GM19463 (cell line): ENCODE results near the gene BNC2.

Source experiments
- ATAC-seq: cut with Tn5 transposase; IDR thresholded peaks from one replicate; pipeline ENCODE4 v1.9.1; 2021; ENCODE audit warnings: mild to moderate bottlenecking, moderate library complexity; ENCODE audit not compliant: unreplicated experiment

BNC2 gene

DNA sequence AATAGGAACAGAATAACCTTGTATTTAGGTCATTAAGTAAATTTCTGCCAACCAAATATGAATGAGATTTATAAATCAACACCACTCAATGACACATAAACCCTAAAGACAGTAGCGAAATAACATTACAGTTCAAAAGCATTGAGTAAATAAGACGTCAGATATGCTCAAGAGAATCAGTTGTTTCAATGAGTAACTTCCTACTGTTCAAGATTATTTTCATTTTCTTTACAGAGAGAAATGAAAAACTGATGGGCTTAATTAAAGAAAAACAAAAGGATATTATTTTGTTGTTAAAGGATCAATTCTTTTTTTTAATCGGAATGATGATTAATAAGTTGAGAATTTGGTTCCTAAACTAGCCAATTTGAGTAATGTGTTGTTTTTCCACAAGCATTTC lies 150.1 kb downstream of the BNC2 start:
- ATAC-seq, result no peak

- no peak for ATAC-seq
These were observed 150.5 kb downstream of the BNC2 start for GRCh38 chr9:16719921-16720320.

DNA sequence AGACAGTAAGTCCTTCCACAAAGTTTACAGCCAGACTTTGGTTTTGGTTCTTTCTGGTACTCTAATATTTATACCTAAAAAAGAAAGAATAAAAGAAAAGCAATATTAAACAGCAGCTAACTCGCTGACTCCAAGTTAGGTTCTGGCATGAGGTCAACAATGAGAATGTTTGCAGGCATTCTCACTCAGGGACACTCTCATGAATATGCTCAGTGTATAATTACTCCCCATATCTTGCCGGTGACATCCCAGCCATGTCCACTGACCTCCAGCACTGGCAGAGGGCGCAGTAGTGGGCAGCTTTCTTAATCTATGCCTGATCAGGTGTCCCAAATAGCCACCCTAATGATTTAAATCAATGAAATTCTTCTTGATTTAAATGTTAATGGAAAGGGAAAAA lies 151.5 kb downstream of the BNC2 start:
- ATAC-seq, result no peak

- ATAC-seq, result no peak
These were observed 152.2 kb downstream of the BNC2 start for GRCh38 chr9:16718296-16718695.

DNA sequence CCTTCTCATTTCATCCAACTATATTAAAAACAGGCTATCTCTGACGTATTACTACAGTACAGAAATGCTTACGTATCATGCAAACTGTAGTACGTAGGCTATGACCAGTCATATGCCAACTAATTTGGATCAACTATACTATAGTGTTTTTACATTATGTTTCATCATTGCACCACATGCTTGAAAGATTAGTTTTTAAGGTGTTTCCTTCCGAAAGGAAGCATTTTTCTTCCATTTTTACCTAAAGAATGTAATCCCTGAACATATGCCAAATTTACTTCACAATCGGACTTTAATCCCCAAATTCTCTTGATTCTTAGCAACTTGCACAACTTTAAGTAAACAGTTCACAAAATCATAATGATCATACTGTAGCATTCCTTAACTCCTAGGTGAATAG lies 153.9 kb downstream of the BNC2 start:
- no peak for ATAC-seq

- ATAC-seq, result no peak
These were observed 155.1 kb downstream of the BNC2 start for GRCh38 chr9:16715404-16715803.

GRCh38 chr9:16712787-16713186 lies 157.7 kb downstream of the BNC2 start:
- ATAC-seq, result no peak

DNA sequence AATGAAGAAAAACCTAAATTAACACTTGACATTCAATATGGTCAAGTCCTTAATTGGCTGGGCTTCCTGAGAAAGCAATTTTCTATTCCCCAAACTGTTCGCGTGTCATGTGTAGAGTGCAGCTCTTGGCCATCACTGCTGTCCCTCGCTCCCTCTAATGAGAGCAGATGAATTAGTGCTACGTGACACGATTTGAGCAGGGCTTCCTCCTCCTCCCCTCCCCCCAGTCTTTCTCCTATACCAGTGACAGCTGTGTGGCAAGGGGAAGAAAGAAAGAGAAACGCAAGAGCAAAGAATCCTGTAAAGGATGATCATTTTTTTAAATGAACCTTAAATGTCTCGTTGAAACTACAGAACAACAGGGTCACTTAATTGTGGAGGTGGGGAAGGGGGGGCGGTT lies 159.6 kb downstream of the BNC2 start:
- no peak for ATAC-seq

DNA sequence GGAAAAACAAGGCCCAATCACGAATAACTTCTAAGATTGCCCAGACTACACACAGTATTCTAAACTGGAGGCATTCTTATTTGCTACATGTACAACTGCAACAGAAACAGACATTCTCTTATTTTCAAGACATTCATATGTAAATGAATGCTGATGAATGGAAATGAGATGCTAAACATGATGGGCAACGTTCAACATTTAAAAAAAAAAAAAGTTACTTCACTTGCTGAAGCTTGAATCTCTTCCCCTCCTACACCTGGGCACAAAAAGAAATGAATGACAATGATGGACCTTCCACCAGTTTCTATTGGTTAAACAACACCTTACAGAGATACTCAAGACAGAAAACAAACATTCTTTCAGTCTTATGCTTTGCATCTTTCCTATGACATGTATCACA lies 160.5 kb downstream of the BNC2 start:
- no peak for ATAC-seq

GRCh38 chr9:16708656-16709435 lies 161.6 kb downstream of the BNC2 start:
- ATAC-seq, result no peak

GRCh38 chr9:16705111-16705604 lies 165.3 kb downstream of the BNC2 start:
- ATAC-seq, result no peak

GRCh38 chr9:16704116-16705110 lies 166.1 kb downstream of the BNC2 start:
- no peak for ATAC-seq

- ATAC-seq, result no peak
These were observed 169.1 kb downstream of the BNC2 start for GRCh38 chr9:16701347-16701746.

GRCh38 chr9:16693616-16694015 lies 176.9 kb downstream of the BNC2 start:
- ATAC-seq, result no peak

DNA sequence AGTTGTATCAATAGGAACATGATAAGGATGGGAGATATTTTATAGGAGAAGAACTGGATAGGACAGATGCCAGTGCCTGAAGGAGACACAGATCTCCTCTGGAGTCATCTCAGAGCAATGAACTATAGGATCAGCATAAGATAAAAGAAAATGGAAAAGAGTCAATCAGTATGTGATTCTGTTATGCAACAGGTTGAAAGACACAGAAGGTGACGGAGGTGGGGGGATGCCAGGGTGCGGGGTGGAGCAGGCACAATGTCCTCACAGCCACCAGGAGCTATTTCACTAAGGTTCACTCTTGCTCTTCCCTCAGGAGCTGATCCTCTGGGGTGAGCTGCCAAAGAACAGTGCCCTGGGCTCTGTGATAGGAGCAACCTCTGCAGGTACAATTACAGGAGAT lies 179.8 kb downstream of the BNC2 start:
- no peak for ATAC-seq

DNA sequence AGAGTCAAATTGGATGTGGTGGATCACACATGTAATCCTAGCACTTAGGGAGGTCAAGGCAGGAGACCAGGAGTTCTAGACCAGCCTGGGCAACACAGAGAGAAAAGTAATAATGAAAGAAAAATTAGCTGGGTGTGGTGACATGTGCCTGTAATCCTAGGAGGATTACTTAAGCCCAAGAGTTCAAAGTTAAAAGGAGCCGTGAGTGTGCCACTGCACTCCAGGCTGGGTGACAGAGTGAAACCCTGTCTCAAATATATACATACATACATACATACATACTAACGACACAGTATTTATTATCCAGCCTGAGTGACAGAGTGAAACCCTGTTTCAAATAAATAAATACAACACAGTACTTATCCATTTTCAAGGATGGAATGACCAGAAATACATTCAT lies 180.3 kb downstream of the BNC2 start:
- no peak for ATAC-seq

DNA sequence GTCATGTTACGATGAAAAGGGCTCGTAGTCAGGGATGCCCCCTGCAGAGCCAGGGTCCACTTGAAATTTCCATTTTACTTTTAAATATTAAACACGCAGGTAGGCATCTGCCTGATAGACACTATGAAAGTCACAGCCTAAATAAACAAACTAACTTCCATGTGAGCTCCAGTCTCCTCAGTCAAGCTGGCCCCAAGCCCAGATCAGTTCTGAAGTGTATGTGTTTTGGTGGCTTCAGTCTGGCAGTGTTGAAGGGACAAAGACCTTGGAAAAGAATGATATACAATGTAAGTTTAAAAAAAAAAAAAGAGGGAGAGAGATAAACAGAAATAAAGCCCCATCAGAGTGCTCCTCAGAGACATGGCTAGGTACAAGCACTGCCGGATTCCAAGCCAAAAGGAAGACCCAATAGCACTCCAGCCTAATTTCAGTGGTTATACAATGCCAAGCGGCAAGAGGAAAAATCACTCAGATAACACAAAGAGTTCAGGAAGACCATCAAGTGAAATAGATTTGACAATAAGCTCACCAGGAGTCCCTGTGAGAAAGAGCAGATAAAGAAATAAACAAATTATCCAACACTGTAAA lies 181.0 kb downstream of the BNC2 start:
- no peak for ATAC-seq

DNA sequence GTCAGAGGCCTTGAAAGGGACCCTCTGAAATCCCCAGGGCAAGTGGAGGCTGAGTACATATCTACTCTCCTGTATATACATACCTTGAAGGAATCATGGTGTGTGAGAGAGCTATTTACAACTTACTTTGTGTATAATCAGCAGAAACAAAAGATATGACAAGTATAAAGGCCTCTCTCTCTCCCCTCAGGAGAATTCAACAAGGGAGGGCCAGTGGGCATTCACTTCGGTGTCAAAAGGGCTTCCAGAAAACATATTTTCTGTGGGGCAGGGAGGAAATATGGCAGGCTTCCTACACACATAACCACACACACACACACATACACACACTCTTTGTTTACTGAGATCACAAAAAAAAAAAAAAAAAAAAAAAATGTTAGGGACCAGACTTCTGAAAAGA lies 181.7 kb downstream of the BNC2 start:
- no peak for ATAC-seq

DNA sequence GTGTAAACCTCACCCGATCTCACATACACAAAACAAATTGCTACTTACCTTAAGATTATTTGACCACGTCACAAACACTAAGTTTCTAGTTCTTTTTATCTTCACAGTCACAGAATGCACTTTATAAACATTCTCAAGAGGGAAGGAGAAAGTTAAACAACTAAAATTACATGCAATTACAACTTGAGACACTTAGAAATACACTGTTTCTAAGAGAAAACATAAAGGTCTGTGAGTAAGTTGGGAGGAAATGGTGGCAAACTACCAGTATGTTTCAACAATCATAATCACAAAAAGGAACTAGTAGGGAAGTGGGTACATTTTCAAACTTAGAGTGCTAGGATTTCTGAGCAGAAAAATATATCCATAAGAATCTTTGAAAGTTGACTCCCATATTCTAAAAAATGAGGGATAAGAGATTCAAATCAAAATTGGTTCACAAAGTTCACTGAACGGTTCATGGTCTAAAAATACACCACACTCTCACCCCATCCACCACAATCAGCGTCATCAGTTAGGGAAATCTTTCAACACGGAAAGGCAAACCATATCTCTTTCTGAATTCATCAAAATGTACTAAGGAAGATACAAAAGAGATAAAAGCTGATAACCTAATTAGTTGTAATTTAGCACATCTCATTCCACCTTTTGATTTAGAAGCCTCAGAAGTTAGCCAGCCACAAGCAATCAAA lies 182.6 kb downstream of the BNC2 start:
- no peak for ATAC-seq

- ATAC-seq, result no peak
These were observed 187.1 kb downstream of the BNC2 start for GRCh38 chr9:16683326-16683725.

DNA sequence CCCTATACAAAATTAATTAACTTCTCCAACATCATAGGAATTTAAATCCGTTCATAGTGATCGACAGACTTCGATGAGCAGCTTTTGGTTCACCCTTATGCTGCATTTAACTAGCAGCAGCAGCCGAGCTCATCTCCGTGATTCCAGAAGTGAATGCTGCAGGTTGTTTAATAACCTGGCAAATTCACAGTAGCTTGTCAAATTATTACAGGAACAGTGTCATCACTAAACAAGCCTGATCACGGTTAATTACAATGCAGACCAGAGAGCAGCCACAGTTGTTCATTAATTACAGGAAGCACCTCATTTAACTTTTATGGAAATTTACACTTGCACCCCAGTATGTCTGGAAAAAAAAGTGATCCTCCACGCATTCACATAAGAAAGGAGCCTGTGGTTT lies 188.2 kb downstream of the BNC2 start:
- no peak for ATAC-seq
